NCI-H510A treated with DMSO at 0.1 percent for 48 hours (cell line): ENCODE results near the gene PPCDC.

Source experiments
- DNase-seq: peaks from one replicate; lab custom pipeline; 2025; lab: John Stamatoyannopoulos, UW

PPCDC gene

DNA sequence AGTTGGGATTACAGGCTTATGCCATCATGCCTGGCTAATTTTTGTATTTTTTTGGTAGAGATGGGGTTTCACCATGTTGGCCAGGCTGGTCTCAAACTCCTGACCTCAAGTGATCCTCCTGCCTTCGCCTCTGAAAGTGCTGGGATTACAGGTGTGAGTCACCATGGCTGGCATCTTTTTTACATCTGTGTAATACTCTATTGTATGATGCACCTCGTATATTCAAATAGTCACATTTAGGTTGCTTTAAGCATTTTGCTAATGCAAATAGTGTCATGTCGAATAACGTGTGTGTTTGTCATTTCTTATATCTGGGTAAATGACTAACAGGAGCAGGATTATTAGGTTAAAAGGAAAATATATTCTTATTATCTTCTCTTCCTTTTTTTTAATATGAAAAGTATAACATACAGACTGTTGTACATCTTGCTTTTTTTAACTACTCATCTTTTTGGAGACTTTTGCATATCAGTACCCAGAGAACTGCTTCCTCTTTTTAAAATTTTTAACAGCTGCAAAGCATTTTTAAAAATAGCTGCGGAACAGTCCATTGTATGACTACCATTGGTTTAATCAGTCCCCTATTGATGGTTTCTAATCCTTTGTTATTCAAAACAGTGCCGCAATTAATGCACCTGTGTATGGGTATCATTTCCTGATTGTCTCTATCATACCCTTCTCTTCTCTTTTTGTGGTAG is 14.6 kb upstream of the PPCDC start:
- no peak for DNase-seq

DNA sequence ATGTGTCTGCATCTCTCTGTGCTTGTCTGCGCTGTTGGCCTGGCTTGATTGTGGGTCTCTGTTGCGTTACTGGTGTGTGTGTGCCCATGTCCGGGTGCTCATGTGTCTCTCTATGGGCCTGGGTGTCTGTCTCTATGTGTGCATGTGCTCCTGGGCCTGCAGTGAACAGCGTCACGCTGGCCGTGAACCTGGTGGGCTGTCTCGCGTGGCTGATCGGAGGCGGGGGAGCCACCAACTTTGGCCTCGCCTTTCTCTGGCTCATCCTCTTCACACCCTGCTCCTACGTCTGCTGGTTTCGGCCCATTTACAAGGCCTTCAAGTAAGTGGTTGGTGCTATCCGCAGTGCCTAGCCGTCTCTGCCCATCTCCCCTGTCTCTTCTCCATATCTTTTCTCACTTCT is 7.0 kb upstream of the PPCDC start:
- DNase-seq = no peak

DNA sequence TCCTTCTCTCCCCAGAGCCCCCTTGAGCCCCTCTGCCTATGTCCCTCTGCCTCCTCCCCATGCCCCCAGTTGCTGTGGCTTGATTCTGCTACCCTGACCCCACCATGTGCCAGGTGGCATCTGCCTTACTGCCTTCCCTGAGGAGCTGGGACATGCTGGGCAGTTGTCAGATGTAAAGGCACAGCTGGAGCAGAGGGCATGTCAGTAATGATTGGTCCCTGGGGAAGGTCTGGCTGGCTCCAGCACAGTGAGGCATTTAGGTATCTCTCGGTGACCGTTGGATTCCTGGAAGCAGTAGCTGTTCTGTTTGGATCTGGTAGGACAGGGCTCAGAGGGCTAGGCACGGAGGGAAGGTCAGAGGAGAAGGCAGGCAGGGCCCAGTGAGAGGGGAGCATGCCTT is 3.5 kb upstream of the PPCDC start:
- no peak for DNase-seq

DNA sequence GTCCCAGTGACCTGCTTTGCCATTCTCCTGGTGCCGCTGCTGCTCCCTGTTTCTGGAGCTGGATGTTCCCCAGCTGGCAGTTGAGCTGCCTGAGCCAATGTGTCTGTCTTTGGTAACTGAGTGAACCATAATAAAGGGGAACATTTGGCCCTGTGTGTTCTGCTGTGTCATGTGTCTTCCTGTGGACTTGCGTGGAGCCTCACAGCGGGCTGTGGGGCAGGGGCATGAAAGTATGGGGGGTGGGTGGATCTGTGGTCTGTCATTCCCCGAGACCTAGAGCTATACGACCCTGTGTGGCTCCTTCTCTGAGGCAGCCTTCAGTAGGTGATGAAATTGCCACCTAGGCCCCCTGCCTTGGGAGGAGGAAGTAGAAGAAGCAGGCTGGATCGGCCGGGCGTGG is 2.0 kb upstream of the PPCDC start:
- DNase-seq = no peak

DNA sequence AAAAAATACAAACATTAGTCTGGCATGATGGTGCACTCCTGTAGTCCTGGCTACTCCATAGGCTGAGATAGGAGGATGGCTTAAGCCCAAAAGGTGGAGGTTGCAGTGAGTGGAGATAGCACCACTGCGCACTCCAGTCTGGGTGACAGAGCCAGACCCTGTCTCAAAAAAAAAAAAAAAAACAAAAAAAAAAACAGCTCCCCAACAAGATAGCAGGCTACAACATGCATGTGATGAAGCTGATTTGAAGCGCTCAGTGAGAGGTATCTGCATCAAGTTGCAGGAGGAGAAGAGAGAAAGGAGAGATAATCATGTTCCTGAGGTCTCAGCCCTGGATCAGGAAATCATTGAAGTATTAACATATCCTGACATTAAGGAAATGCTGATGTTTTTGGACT is 608 bp upstream of the PPCDC start:
- DNase-seq = no peak

GRCh38 chr15:75023872-75024636 is 664 bp downstream of the PPCDC start:
- no peak for DNase-seq

- no peak for DNase-seq
Measured at GRCh38 chr15:75025107-75025506, 1.7 kb downstream of the PPCDC start.

DNA sequence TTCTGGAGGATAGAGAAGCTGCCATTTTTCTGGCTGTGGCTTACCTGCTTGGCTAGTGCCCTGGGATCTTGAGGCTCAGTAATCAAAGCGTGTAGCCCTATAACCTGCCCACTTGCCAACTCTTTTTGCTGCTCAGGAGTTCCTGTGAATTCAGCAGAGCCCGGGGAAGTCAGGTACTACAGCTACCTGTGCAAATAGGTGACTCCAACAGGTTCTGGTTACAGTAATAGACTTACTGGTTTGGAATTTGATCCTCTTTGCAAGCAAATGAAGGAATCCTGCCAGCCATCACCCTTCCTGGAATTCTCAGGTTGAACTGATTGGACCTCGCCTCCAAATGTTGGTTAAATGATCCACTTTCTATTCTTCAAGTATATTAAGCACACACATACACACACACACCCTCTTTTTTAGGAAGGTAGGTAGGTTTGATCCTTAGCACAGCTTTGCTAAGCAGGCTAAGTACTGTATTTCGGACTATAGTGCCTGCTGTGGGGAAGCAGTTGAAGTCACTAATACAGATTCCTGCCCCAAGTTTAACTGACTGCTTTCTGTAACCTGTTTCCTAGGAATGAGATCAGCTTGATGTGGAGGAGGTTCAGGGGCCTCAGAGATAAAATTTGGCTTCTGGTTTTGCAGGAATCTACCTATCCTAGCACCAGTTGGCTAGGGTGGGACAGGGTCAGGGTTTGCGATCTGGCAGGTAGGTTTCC is 2.3 kb downstream of the PPCDC start:
- no peak for DNase-seq

DNA sequence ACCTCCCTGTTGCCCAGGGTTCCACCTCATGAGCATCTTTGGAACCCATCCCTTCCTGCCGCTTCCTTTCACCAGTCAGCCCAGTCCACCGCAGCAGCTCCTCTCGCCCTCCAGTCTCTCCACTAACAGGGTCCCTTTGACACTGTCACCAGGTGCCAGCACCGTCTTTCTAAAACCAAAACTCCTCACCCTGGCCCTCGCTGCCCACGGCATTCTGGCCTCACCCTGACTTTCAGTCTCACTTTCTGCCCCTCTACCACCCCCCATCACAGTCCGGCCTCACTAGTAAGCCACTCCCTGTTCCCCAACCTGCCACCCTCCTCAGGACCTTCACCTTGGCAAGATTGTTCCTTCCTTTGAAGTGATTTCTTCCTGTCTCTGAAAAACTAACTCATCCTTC is 4.2 kb downstream of the PPCDC start:
- no peak for DNase-seq

- DNase-seq = no peak
Measured at GRCh38 chr15:75028991-75029377, 5.6 kb downstream of the PPCDC start.

- DNase-seq = peak; percentile 55
Measured at GRCh38 chr15:75029378-75030022, 6.1 kb downstream of the PPCDC start.

GRCh38 chr15:75030023-75030413 is 6.6 kb downstream of the PPCDC start:
- no peak for DNase-seq

DNA sequence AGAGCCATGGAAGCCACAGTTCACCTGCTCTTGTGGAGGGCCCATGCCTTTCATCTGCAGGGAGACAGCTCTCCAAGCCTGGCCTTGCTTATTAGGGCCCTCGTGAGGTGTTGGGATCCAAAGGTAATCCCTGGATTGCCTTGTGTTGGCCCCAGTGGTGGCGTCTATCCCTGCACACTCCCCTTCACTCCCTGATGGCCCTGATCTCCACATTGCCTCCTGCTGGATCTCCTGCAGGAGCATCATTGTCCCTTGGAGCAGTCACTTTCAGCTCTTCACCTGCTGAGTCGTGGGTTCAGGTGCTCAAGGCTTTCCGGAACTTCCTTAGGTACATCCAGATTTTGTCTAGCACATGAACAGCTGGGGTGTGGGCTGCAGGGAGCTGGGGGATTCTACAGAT is 7.0 kb downstream of the PPCDC start:
- DNase-seq = no peak

- no peak for DNase-seq
Measured at GRCh38 chr15:75031848-75032247, 8.5 kb downstream of the PPCDC start.

- no peak for DNase-seq
Measured at GRCh38 chr15:75032395-75032794, 9.0 kb downstream of the PPCDC start.

GRCh38 chr15:75033809-75034208 is 10.4 kb downstream of the PPCDC start:
- no peak for DNase-seq

DNA sequence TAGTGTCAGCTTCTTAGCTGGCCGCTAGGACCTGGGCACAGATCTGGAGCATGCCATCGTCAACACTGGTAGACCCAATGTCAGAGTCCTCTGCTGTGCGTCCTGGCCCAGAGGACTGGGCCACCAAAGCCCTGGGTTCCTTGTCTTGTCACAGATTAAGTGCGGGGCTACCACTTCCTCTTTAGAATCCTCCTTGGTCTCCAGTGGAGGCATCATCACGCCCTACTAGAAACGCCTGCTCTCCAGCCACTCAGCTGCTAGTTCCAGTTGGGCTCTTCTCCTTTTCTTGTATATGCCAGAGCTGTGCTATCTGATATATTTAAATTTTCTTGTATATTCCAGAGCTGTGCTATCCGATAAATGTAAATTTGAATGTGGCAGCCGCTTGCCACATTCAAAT is 11.2 kb downstream of the PPCDC start:
- DNase-seq = no peak

DNA sequence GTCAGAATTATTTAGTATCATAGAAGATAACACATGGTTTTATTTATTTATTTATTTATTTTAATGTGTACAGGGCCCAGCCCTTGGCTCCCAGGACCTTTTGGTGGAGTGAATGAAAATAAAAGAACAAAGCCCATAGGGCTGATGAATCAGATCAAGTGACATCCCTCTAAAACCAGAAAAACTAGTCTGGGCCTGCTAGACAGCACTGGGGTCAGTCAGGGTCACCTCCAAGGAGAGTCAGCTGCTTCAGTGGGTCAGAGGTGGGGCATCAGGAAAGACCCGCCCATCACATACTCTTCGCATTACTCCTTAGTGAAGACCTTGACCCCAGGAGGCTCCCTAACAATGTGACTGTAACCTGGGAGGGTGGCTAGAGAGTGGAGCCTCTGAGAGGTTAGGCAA is 12.8 kb downstream of the PPCDC start:
- peak; percentile 16 for DNase-seq

DNA sequence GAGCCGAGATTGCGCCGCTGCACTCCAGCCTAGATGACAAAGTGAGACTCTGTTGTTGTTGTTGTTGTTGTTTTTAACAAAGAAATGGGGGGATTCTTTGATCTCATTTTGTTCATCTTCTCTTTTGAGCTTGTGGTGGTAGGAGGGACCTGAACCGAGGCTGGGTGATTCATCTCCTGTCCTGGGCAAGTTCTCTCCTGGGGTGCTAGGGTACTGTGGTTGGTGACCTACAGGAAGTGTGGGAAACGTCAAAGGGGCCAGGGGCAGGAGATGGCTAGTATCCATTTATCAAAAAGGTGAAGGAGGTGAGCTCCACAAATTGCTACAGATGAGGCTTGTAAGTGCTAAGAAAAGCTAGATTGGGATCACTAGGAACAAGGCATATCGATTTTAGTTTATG is 14.3 kb downstream of the PPCDC start:
- DNase-seq = no peak

GRCh38 chr15:75038231-75038630 is 14.8 kb downstream of the PPCDC start:
- DNase-seq = no peak

DNA sequence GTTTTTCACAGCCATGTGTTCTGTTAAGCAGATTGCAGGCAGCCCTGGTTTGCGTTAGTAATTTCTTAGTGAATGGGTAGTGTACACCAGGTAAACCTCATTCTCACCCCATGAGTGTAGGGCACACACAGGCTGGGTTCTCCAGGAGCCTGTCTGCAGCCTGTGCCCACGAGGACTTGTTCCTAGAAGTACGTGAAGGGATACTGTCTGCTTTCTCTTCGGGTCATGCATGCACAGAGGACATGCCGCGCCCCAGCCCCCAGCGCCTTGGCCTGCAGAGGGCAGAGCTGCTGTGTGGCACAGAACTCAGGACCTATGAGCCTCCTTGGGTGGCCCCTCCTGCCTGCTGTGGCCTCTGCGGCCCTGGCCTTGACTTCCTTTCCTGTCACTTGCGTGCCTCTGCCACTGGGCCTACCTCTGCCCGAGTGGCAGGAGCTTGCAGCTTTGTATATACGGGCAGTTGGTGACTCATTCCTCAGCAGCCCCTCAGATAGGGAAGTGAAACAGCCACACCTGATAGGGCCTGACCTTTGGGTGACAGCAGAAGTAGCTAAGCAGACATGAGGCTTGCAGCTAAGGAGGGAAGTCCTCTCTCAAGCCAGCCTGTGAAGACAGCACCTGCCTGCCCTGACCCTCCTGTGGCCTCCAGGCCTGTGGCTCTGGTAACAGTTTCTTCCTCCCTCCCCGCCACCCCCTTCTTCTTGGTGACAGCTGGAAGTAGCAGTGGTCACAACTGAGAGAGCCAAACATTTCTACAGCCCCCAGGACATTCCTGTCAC is 19.5 kb downstream of the PPCDC start:
- DNase-seq = no peak
